ENCODE results near the gene C3orf18. TPM values are rescaled to one million over a fixed set of nuclear protein-coding genes. Genes with fewer than 3 reads are reported as not detected.

Gene C3orf18
- total and polyA plus RNA-seq, 9 of the 15 experiments (the other 6 are each of a cell fraction or from before 2014, with no cell fraction given) = 0.01 to 2.3 (median 0.94) TPM

DNA sequence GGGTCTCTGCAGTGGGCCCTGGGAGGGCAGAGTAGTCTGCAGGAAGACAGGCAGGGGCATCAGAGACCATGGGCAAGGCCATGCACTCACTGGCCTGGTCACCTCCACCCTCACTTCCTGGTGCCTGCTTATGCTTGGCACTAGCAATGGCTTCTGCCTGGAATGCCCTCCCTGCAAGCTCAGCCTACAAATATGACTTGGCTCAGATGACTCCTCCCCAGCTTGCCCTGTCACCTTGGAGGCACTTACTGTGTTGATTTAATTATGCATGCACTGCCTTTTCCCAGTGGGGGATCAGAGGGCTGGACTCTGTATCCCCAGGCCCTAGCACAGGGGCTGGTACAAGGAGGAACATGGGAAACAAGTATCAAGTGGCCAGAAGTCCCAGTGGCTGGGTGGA, 7.8 kb downstream of the C3orf18 start:
- no peaks in the 10 kb centered on the region for H4K20me1 ChIP-seq (replicated peaks; ENCODE audit: control insufficient read depth, insufficient read depth, low read length)
- H2AFZ ChIP-seq (ENCODE audit: low read depth, low read length) = no peak overlapping the region
- in situ Hi-C loops (cut with MboI) (no loop called here), intact Hi-C loops (cut with micrococcal nuclease) (no loop called here)
- no peak for TF ChIP-seq HDAC6 (IDR thresholded peaks at IDR 0.05; ENCODE audit: low read depth, low read length)
- TF ChIP-seq, protein P1, sequence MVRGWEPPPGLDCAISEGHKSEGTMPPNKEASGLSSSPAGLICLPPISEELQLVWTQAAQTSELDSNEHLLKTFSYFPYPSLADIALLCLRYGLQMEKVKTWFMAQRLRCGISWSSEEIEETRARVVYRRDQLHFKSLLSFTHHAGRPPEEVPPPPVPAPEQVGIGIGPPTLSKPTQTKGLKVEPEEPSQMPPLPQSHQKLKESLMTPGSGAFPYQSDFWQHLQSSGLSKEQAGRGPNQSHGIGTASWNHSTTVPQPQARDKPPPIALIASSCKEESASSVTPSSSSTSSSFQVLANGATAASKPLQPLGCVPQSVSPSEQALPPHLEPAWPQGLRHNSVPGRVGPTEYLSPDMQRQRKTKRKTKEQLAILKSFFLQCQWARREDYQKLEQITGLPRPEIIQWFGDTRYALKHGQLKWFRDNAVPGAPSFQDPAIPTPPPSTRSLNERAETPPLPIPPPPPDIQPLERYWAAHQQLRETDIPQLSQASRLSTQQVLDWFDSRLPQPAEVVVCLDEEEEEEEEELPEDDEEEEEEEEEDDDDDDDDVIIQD (CRISPR knock-in tag; IDR thresholded peaks at IDR 0.05) = no peak
- TF ChIP-seq, protein P2, sequence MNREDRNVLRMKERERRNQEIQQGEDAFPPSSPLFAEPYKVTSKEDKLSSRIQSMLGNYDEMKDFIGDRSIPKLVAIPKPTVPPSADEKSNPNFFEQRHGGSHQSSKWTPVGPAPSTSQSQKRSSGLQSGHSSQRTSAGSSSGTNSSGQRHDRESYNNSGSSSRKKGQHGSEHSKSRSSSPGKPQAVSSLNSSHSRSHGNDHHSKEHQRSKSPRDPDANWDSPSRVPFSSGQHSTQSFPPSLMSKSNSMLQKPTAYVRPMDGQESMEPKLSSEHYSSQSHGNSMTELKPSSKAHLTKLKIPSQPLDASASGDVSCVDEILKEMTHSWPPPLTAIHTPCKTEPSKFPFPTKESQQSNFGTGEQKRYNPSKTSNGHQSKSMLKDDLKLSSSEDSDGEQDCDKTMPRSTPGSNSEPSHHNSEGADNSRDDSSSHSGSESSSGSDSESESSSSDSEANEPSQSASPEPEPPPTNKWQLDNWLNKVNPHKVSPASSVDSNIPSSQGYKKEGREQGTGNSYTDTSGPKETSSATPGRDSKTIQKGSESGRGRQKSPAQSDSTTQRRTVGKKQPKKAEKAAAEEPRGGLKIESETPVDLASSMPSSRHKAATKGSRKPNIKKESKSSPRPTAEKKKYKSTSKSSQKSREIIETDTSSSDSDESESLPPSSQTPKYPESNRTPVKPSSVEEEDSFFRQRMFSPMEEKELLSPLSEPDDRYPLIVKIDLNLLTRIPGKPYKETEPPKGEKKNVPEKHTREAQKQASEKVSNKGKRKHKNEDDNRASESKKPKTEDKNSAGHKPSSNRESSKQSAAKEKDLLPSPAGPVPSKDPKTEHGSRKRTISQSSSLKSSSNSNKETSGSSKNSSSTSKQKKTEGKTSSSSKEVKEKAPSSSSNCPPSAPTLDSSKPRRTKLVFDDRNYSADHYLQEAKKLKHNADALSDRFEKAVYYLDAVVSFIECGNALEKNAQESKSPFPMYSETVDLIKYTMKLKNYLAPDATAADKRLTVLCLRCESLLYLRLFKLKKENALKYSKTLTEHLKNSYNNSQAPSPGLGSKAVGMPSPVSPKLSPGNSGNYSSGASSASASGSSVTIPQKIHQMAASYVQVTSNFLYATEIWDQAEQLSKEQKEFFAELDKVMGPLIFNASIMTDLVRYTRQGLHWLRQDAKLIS (CRISPR knock-in tag; IDR thresholded peaks at IDR 0.05) = no peak
- TF ChIP-seq ZNF77 (CRISPR knock-in tag; IDR thresholded peaks at IDR 0.05) = no peak
- no peak for TF ChIP-seq ZNF785 (CRISPR knock-in tag; IDR thresholded peaks at IDR 0.05)
- TF ChIP-seq BHLHE40 (IDR thresholded peaks at IDR 0.05; ENCODE audit: low read length) = no peak
- H3K27ac ChIP-seq (ENCODE audit: extremely low read depth, low read depth, low read length) = no peak overlapping the region
- ChIA-PET POLR2A (interaction anchor here (0.9 kb wide), 1 partner anchor 9 kb away, joined by 3 read pairs; the partner anchor contains the start of gene HEMK1), CTCF (ENCODE audit: low intra/inter-chr PET ratio) (no interaction called here)
- no peak for DNase-seq (ENCODE audit: extremely low read depth in 1 of 4, low spot score in 3 of 4)
- no peaks in the 10 kb centered on the region for H3K36me3 ChIP-seq (ENCODE audit: control insufficient read depth, insufficient read depth, low read length)
- H3K27me3 ChIP-seq (ENCODE audit: control insufficient read depth in 2 of 2, insufficient read depth in 2 of 2, low read length in 2 of 2) = no peaks in the 10 kb centered on the region
- BruUV-seq (replicated peaks) = no TSS peak
- no peak for ATAC-seq
- H3K4me3 ChIP-seq = no peak overlapping the region
- H3K4me1 ChIP-seq (replicated peaks in 1 of 2; ENCODE audit: control insufficient read depth in 2 of 2, insufficient read depth in 2 of 2, low read length in 2 of 2) = no peaks in the 10 kb centered on the region; a peak in 1 of 5 replicates
- no peak overlapping the region for H3K9ac ChIP-seq (ENCODE audit: insufficient read depth in 1 of 2, low read depth in 2 of 2, low read length in 2 of 2)
- no peaks in the 10 kb centered on the region for H3K9me1 ChIP-seq (ENCODE audit: control insufficient read depth, insufficient read depth, low read length)
- no peak overlapping the region for H3K4me2 ChIP-seq (ENCODE audit: insufficient read depth, low read length)
- no peaks in the 10 kb centered on the region for H3K79me2 ChIP-seq (ENCODE audit: control insufficient read depth, insufficient read depth, low read length)
- FAIRE-seq = no peak
- H3K9me3 ChIP-seq (replicated peaks; ENCODE audit: control insufficient read depth, insufficient read depth, low read depth, low read length) = no peaks in the 10 kb centered on the region
